HG02973 (cell line): ENCODE measurements around the gene ARHGEF6.
A peak's percentile ranks its signal among the peaks of the same experiment; 100 is the strongest.

Experiments
- ATAC-seq: cut with Tn5 transposase; IDR thresholded peaks from one replicate; pipeline ENCODE4 v1.9.1; 2021; ENCODE audit warnings: moderate library complexity; ENCODE audit not compliant: unreplicated experiment

The ARHGEF6 gene

GRCh38 chrX:136694431-136695087 lies 86.2 kb downstream of the ARHGEF6 start:
- peak; percentile 62 for ATAC-seq

GRCh38 chrX:136692271-136692670 lies 88.5 kb downstream of the ARHGEF6 start:
- ATAC-seq: no peak

GRCh38 chrX:136691028-136691809 lies 89.5 kb downstream of the ARHGEF6 start:
- no peak for ATAC-seq

- ATAC-seq: no peak
These were observed 91.3 kb downstream of the ARHGEF6 start for GRCh38 chrX:136689436-136689835.

GRCh38 chrX:136687457-136687856 lies 93.3 kb downstream of the ARHGEF6 start:
- no peak for ATAC-seq

- no peak for ATAC-seq
These were observed 96.6 kb downstream of the ARHGEF6 start for GRCh38 chrX:136684120-136684519.

GRCh38 chrX:136679531-136679930 lies 101.2 kb downstream of the ARHGEF6 start:
- ATAC-seq: no peak

- peak; percentile 34 for ATAC-seq
These were observed 106.3 kb downstream of the ARHGEF6 start for GRCh38 chrX:136674270-136674985.

GRCh38 chrX:136671006-136671610 lies 109.6 kb downstream of the ARHGEF6 start:
- ATAC-seq: peak; percentile 37

- no peak for ATAC-seq
These were observed 113.1 kb downstream of the ARHGEF6 start for GRCh38 chrX:136667446-136668168.

- ATAC-seq: no peak
These were observed 114.6 kb downstream of the ARHGEF6 start for GRCh38 chrX:136666088-136666487.

GRCh38 chrX:136665258-136665900 lies 115.4 kb downstream of the ARHGEF6 start:
- ATAC-seq: no peak

GRCh38 chrX:136662976-136663375 lies 117.8 kb downstream of the ARHGEF6 start:
- no peak for ATAC-seq

GRCh38 chrX:136662104-136662503 lies 118.6 kb downstream of the ARHGEF6 start:
- ATAC-seq: no peak

- ATAC-seq: no peak
These were observed 119.8 kb downstream of the ARHGEF6 start for GRCh38 chrX:136660896-136661295.

- no peak for ATAC-seq
These were observed 121.6 kb downstream of the ARHGEF6 start for GRCh38 chrX:136659174-136659573.

GRCh38 chrX:136658151-136658550 lies 122.6 kb downstream of the ARHGEF6 start:
- no peak for ATAC-seq

GRCh38 chrX:136656361-136656964 lies 124.3 kb downstream of the ARHGEF6 start:
- ATAC-seq: no peak

- ATAC-seq: no peak
These were observed 127.7 kb downstream of the ARHGEF6 start for GRCh38 chrX:136652822-136653723.
